GM23248 (cell line): ENCODE data around the gene FAM163B. TPM values are rescaled to one million over a fixed set of nuclear protein-coding genes. Genes with fewer than 3 reads are reported as not detected.

ENCODE experiments used
- DNase-seq: peaks from one replicate; pipeline ENCODE4 v3.0.0-alpha.2; 2015
- H2AFZ ChIP-seq: fragments of 200-600 bp; sonication (generic); 2 replicates; pipeline ENCODE4 v1.6.1; 2016; ENCODE audit warnings: antibody characterized with exemption
- H3F3A ChIP-seq: fragments of 200-600 bp; sonication (generic); 2 replicates; pipeline ENCODE4 v1.6.1; 2016; ENCODE audit warnings: mild to moderate bottlenecking, antibody characterized with exemption, mixed run types; ENCODE audit not compliant: insufficient read depth
- H3K27ac ChIP-seq: fragments of 200-600 bp; sonication (generic); 2 replicates; pipeline ENCODE4 v1.5.1; 2016; ENCODE audit warnings: mild to moderate bottlenecking
- H3K27me3 ChIP-seq: fragments of 200-600 bp; sonication (generic); replicated peaks from 2 replicates; pipeline ENCODE4 v1.6.1; 2016; ENCODE audit warnings: mild to moderate bottlenecking; ENCODE audit not compliant: insufficient read depth
- H3K36me3 ChIP-seq: fragments of 200-600 bp; sonication (generic); 2 replicates; pipeline ENCODE4 v1.6.1; 2016; ENCODE audit warnings: low read depth, mild to moderate bottlenecking
- H3K4me1 ChIP-seq: fragments of 200-600 bp; sonication (generic); 2 replicates; pipeline ENCODE4 v1.6.1; 2016; ENCODE audit warnings: mild to moderate bottlenecking; ENCODE audit not compliant: insufficient read depth
- H3K4me2 ChIP-seq: fragments of 200-600 bp; sonication (generic); one replicate; pipeline ENCODE4 v1.6.1; 2016; ENCODE audit warnings: mild to moderate bottlenecking; ENCODE audit not compliant: unreplicated experiment
- H3K4me3 ChIP-seq: fragments of 200-600 bp; sonication (generic); 2 replicates; pipeline ENCODE4 v1.5.1; 2016; ENCODE audit warnings: mild to moderate bottlenecking
- H3K79me2 ChIP-seq: fragments of 200-600 bp; sonication (generic); 2 replicates; pipeline ENCODE4 v1.6.1; 2016; ENCODE audit warnings: mild to moderate bottlenecking; ENCODE audit not compliant: insufficient read depth
- H3K9ac ChIP-seq: fragments of 200-600 bp; sonication (generic); 2 replicates; pipeline ENCODE4 v1.6.1; 2016; ENCODE audit warnings: mild to moderate bottlenecking
- H3K9me2 ChIP-seq: fragments of 200-600 bp; sonication (generic); 2 replicates; pipeline ENCODE4 v1.6.1; 2016; ENCODE audit warnings: mixed run types, mild to moderate bottlenecking, moderate library complexity; ENCODE audit not compliant: insufficient read depth
- H3K9me3 ChIP-seq: fragments of 200-600 bp; sonication (generic); one replicate; pipeline ENCODE4 v1.6.1; 2017; ENCODE audit warnings: low read depth
- H4K20me1 ChIP-seq: fragments of 200-600 bp; sonication (generic); 2 replicates; pipeline ENCODE4 v1.6.0; 2016; ENCODE audit not compliant: insufficient read depth
- EZH2 ChIP-seq: fragments of 200-600 bp; sonication (generic); IDR thresholded peaks from 2 replicates; pipeline ENCODE4 v1.6.1; 2018; ENCODE audit warnings: antibody characterized with exemption, mild to moderate bottlenecking; ENCODE audit not compliant: insufficient read depth, poor library complexity, severe bottlenecking
- EZH2phosphoT487 ChIP-seq: fragments of 200-600 bp; sonication (generic); IDR thresholded peaks from 2 replicates; pipeline ENCODE4 v1.6.1; 2018; ENCODE audit warnings: antibody characterized with exemption, moderate library complexity, mild to moderate bottlenecking, low read depth; ENCODE audit not compliant: insufficient read depth
- WGBS, 2 experiments: methylation state at CpG; one replicate each; pipeline ENCODE4 v1.1.6; 2015 to 2017; ENCODE audit warnings: low lambda C conversion rate in 2 of 2, low coverage in 1 of 2; ENCODE audit errors: missing lambda C conversion rate in 2 of 2; 5-methylcytosine and 5-hydroxymethylcytosine counted together
- in situ Hi-C: fragments of 300-500 bp; cut with MboI; formaldehyde crosslinking; loops from 2 replicates; pipeline ENCODE4 v1.15.0; 2020
- polyA plus RNA-seq: library from polyadenylated mRNA; unstranded; fragments of >200 nt; fragmentation: Nextera tagmentation; extraction: Ambion mirVana; gene quantifications from 2 replicates; pipeline ENCODE4 v1.2.1, GENCODE V29; 2016
- total RNA-seq: library from RNA; depleted of rRNA; stranded (reverse); fragments of >200 nt; shearing (Covaris generic); gene quantifications from 2 replicates; pipeline ENCODE4 v1.2.3, GENCODE V29; 2014

Gene FAM163B
- total and polyA plus RNA-seq, 2 experiments from 2014 or later = not detected

- no peaks in the 10 kb centered on the region for H4K20me1 ChIP-seq
- no peaks in the 10 kb centered on the region for H3K9me2 ChIP-seq
- no peak overlapping the region for H3K4me3 ChIP-seq
- peaks cover 61% of the 10 kb centered on the region for H3K27me3 ChIP-seq
- H3K4me1 ChIP-seq = no peaks in the 10 kb centered on the region
- H2AFZ ChIP-seq = no peak overlapping the region
- no peaks in the 10 kb centered on the region for H3F3A ChIP-seq
- no peaks in the 10 kb centered on the region for H3K79me2 ChIP-seq
- in situ Hi-C loops = no loop called here
- DNase-seq = no peak
- H3K9ac ChIP-seq = no peak overlapping the region
- 22 to 23% methylated on average over 14 of the region's 14 CpGs for WGBS, 2 experiments
- H3K36me3 ChIP-seq = no peaks in the 10 kb centered on the region
- no peaks in the 10 kb centered on the region for H3K9me3 ChIP-seq
- no peak overlapping the region for H3K4me2 ChIP-seq
- H3K27ac ChIP-seq = no peak overlapping the region
- TF ChIP-seq EZH2 (no peak), EZH2phosphoT487 (no peak)
These were observed 5.9 kb downstream of the FAM163B start for GRCh38 chr9:133603135-133603927.

DNA sequence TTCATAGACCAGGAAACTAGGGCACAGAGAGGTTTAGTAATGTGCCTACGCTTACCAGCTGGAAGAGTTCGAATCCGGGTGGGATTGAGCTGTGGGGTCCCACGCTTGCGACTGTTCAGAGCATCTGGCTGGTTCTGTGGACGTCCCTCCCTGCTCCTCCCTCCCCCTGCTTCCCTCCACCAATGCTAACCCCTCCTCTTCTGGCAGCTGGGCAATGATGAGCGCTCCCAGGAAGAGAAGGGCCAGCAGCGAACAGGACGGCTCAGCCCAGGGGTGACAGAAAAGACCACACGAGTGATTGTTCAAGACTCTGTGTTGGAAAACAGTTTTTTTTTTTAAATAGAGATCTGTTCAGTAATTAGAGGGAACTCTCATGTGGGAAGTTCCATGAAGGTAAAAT, 6.9 kb downstream of the FAM163B start:
- in situ Hi-C loops = no loop called here
- no peak overlapping the region for H3K9ac ChIP-seq
- TF ChIP-seq EZH2 = no peak
- no peak for TF ChIP-seq EZH2phosphoT487
- H3K27ac ChIP-seq = no peak overlapping the region
- H2AFZ ChIP-seq = no peak overlapping the region
- no peaks in the 10 kb centered on the region for H3K79me2 ChIP-seq
- H3K36me3 ChIP-seq = no peaks in the 10 kb centered on the region
- peaks cover 50% of the 10 kb centered on the region for H3K27me3 ChIP-seq
- H3K9me2 ChIP-seq = no peaks in the 10 kb centered on the region
- no peak overlapping the region for H3K4me2 ChIP-seq
- no peak overlapping the region for H3K4me3 ChIP-seq
- peaks cover 4% of the 10 kb centered on the region; the same call in 1 of the 2 replicates for H3F3A ChIP-seq
- 21 to 23% methylated on average over 7 to 10 of the region's 10 CpGs for WGBS, 2 experiments
- H4K20me1 ChIP-seq = no peaks in the 10 kb centered on the region
- no peaks in the 10 kb centered on the region for H3K9me3 ChIP-seq
- DNase-seq = no peak
- H3K4me1 ChIP-seq = no peaks in the 10 kb centered on the region

- H3K27ac ChIP-seq = no peak overlapping the region
- no peak for DNase-seq
- in situ Hi-C loops = no loop called here
These were observed 7.4 kb downstream of the FAM163B start for GRCh38 chr9:133601746-133602145.

GRCh38 chr9:133600739-133601138, 8.4 kb downstream of the FAM163B start:
- peaks cover 43% of the 10 kb centered on the region for H3K27me3 ChIP-seq
- no peaks in the 10 kb centered on the region for H3K4me1 ChIP-seq
- no peak for DNase-seq
- no peak overlapping the region for H3K4me3 ChIP-seq
- H3K9me2 ChIP-seq = no peaks in the 10 kb centered on the region
- no peaks in the 10 kb centered on the region for H4K20me1 ChIP-seq
- no peaks in the 10 kb centered on the region for H3K9me3 ChIP-seq
- no peak overlapping the region for H3K9ac ChIP-seq
- H3K4me2 ChIP-seq = no peak overlapping the region
- TF ChIP-seq EZH2 = no peak
- no peak for TF ChIP-seq EZH2phosphoT487
- H3F3A ChIP-seq = peaks cover 5% of the 10 kb centered on the region; the same call in 1 of the 2 replicates
- WGBS, 2 experiments = 51 to 52% methylated on average over 7 of the region's 7 CpGs
- H3K79me2 ChIP-seq = no peaks in the 10 kb centered on the region
- in situ Hi-C loops = no loop called here
- H3K27ac ChIP-seq = no peak overlapping the region
- H3K36me3 ChIP-seq = no peaks in the 10 kb centered on the region
- H2AFZ ChIP-seq = no peak overlapping the region

More at GRCh38 chr9:133601746-133602145, 7.4 kb downstream of the FAM163B start:
- no peaks in the 10 kb centered on the region for H3K79me2 ChIP-seq
- H3K9me3 ChIP-seq = no peaks in the 10 kb centered on the region
- no peak for TF ChIP-seq EZH2phosphoT487
- TF ChIP-seq EZH2 = no peak
- peaks cover 5% of the 10 kb centered on the region; the same call in 1 of the 2 replicates for H3F3A ChIP-seq
- H3K36me3 ChIP-seq = no peaks in the 10 kb centered on the region
- H3K4me1 ChIP-seq = no peaks in the 10 kb centered on the region
- H3K9ac ChIP-seq = no peak overlapping the region
- peaks cover 45% of the 10 kb centered on the region for H3K27me3 ChIP-seq
- H2AFZ ChIP-seq = no peak overlapping the region
- H3K9me2 ChIP-seq = no peaks in the 10 kb centered on the region
- H4K20me1 ChIP-seq = no peaks in the 10 kb centered on the region
- 36 to 38% methylated on average over 10 of the region's 10 CpGs for WGBS, 2 experiments
- H3K4me3 ChIP-seq = no peak overlapping the region
- H3K4me2 ChIP-seq = no peak overlapping the region
